ENCODE results near the gene HEXIM2.

The HEXIM2 gene

GRCh38 chr17:45160447-45161287 is 1.0 kb upstream of the HEXIM2 start (continued):
- peak; percentile 93 for TF ChIP-seq CTCF (tag by site-specific recombination; IDR thresholded peaks at IDR 0.05)
- no peak for TF ChIP-seq FEZF1 (tag by site-specific recombination; IDR thresholded peaks at IDR 0.05)
- TF ChIP-seq ZNF555 (tag by site-specific recombination; conservative IDR thresholded peaks at IDR 0.05): no peak
- TF ChIP-seq, protein P1, sequence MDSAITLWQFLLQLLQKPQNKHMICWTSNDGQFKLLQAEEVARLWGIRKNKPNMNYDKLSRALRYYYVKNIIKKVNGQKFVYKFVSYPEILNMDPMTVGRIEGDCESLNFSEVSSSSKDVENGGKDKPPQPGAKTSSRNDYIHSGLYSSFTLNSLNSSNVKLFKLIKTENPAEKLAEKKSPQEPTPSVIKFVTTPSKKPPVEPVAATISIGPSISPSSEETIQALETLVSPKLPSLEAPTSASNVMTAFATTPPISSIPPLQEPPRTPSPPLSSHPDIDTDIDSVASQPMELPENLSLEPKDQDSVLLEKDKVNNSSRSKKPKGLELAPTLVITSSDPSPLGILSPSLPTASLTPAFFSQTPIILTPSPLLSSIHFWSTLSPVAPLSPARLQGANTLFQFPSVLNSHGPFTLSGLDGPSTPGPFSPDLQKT (IDR thresholded peaks at IDR 0.05; ENCODE audit: borderline replicate concordance, low read depth, low read length): no peak
- TF ChIP-seq ZNF510 (tag by site-specific recombination; IDR thresholded peaks at IDR 0.05; ENCODE audit: insufficient replicate concordance): no peak
- TF ChIP-seq, protein P2, sequence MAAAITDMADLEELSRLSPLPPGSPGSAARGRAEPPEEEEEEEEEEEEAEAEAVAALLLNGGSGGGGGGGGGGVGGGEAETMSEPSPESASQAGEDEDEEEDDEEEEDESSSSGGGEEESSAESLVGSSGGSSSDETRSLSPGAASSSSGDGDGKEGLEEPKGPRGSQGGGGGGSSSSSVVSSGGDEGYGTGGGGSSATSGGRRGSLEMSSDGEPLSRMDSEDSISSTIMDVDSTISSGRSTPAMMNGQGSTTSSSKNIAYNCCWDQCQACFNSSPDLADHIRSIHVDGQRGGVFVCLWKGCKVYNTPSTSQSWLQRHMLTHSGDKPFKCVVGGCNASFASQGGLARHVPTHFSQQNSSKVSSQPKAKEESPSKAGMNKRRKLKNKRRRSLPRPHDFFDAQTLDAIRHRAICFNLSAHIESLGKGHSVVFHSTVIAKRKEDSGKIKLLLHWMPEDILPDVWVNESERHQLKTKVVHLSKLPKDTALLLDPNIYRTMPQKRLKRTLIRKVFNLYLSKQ (tag by site-specific recombination; IDR thresholded peaks at IDR 0.05; ENCODE audit: borderline replicate concordance): no peak

DNA sequence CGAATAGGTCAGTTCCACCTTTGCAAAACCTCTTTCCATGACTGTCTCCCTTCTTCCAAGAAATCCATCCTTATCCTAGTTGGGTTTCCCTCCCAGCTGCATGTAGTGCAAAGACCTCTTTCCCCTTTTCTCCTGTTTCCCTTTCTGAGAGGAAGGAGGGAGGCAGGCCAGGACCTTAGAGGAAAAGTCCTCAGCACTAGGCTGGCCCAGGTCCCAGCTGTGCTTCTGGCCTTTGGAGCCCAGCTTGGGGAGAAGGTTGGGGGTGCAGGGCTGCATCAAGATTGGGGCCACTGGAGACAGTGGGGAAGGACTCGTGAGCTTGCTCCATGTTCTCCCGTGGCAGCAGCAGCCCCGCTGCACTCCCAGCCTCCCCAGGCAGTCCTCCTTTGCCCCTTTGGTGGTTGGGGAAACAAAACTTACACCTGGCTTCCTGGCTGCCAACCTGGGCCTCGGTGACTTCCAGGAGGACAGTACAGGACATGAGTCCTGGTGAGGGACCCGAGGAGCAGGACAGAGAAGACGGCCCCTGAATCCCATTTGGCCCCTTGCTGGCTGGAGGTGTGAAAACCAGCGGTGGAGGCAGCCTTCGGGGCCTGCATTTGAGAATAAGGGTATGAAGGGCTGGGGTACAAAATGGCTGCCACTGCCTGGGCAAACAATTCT is 481 bp downstream of the HEXIM2 start:
- no peaks in the 10 kb centered on the region for H3K9me3 ChIP-seq (ENCODE audit: control insufficient read depth, insufficient read depth, low read depth, low read length)
- ChIA-PET POLR2A (interaction anchor here (0.6 to 9.4 kb wide), 21 partner anchors 10 to 263 kb away, joined by 3 to 700 read pairs (median 4); partner anchors contain the start of genes ACBD4, C1QL1, EFTUD2 and HEXIM1), CTCF (interaction anchor here (0.7 to 8.9 kb wide), 9 partner anchors 9 to 115 kb away, joined by 3 to 113 read pairs (median 5); partner anchors contain the start of genes ACBD4 and HEXIM1)
- H3K4me1 ChIP-seq (ENCODE audit: control insufficient read depth, insufficient read depth, low read length): peaks cover 15% of the 10 kb centered on the region
- H3K36me3 ChIP-seq (ENCODE audit: control insufficient read depth in 2 of 2, insufficient read depth in 1 of 2, low read length in 2 of 2): peaks cover 5 to 9% of the 10 kb centered on the region in 2 experiments; a peak in 2 of 3 replicates
- H3K4me3 ChIP-seq (ENCODE audit: low read depth, low read length): peak overlapping the region; percentile 35
- H3K27ac ChIP-seq (ENCODE audit: extremely low read depth, low read depth, low read length): peak overlapping the region; percentile 3; the same call in 1 of the 2 replicates
- TF ChIP-seq, protein P3, sequence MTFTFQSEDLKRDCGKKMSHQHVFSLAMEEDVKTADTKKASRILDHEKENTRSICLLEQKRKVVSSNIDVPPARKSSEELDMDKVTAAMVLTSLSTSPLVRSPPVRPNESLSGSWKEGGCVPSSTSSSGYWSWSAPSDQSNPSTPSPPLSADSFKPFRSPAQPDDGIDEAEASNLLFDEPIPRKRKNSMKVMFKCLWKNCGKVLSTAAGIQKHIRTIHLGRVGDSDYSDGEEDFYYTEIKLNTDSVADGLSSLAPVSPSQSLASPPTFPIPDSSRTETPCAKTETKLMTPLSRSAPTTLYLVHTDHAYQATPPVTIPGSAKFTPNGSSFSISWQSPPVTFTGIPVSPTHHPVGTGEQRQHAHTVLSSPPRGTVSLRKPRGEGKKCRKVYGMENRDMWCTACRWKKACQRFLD (tag by site-specific recombination; IDR thresholded peaks at IDR 0.05): no peak
- TF ChIP-seq ZNF19 (tag by site-specific recombination; IDR thresholded peaks at IDR 0.05; ENCODE audit: low read depth): no peak
- no peak for TF ChIP-seq ZNF311 (tag by site-specific recombination; IDR thresholded peaks at IDR 0.05; ENCODE audit: borderline replicate concordance)
- TF ChIP-seq ZNF366 (tag by site-specific recombination; conservative IDR thresholded peaks at IDR 0.05): peak; percentile 64
- no peak for TF ChIP-seq ZSCAN16 (tag by site-specific recombination; IDR thresholded peaks at IDR 0.05)
- TF ChIP-seq ZNF16 (tag by site-specific recombination; IDR thresholded peaks at IDR 0.05; ENCODE audit: low read depth): no peak
- TF ChIP-seq ZBTB17 (tag by site-specific recombination; IDR thresholded peaks at IDR 0.05): 0 out of 2 replicates have a peak, but pooled peaks have one; percentile 49
- TF ChIP-seq ZBTB1 (tag by site-specific recombination; IDR thresholded peaks at IDR 0.05): no peak
- TF ChIP-seq ZNF221 (tag by site-specific recombination; IDR thresholded peaks at IDR 0.05; ENCODE audit: borderline replicate concordance): no peak
- no peak for TF ChIP-seq ZNF626 (tag by site-specific recombination; IDR thresholded peaks at IDR 0.05)
- TF ChIP-seq PRDM1 (tag by site-specific recombination; IDR thresholded peaks at IDR 0.05): peak; percentile 77
- TF ChIP-seq YY1 (tag by site-specific recombination; IDR thresholded peaks at IDR 0.05): 0 out of 2 replicates have a peak, but pooled peaks have one; percentile 34
- no peak for TF ChIP-seq GLI2 (tag by site-specific recombination; IDR thresholded peaks at IDR 0.05; ENCODE audit: borderline replicate concordance, low read depth)
- TF ChIP-seq TCF7L2 (IDR thresholded peaks at IDR 0.05; ENCODE audit: borderline replicate concordance, low read depth, low read length): no peak
- 0 out of 2 replicates have a peak, but pooled peaks have one; percentile 29 for TF ChIP-seq ZBTB10 (tag by site-specific recombination; IDR thresholded peaks at IDR 0.05)
- peak; percentile 44; the same call in 1 of the 2 replicates for TF ChIP-seq ZBTB48 (tag by site-specific recombination; IDR thresholded peaks at IDR 0.05)
- no peak for TF ChIP-seq ZNF585B (tag by site-specific recombination; IDR thresholded peaks at IDR 0.05)
- no peak for TF ChIP-seq ZNF239 (tag by site-specific recombination; IDR thresholded peaks at IDR 0.05)
- no peak for TF ChIP-seq ZNF549 (tag by site-specific recombination; IDR thresholded peaks at IDR 0.05)
- TF ChIP-seq GFI1B (tag by site-specific recombination; IDR thresholded peaks at IDR 0.05): no peak

All from HEK293 (cell line).